ENCODE measurements around the gene GRB7.
"Not testable (repeated sequence)": the region's sequence is repeated elsewhere in the genome, so short reads cannot be mapped to it uniquely, and the experiment has no call there.

Gene GRB7

DNA sequence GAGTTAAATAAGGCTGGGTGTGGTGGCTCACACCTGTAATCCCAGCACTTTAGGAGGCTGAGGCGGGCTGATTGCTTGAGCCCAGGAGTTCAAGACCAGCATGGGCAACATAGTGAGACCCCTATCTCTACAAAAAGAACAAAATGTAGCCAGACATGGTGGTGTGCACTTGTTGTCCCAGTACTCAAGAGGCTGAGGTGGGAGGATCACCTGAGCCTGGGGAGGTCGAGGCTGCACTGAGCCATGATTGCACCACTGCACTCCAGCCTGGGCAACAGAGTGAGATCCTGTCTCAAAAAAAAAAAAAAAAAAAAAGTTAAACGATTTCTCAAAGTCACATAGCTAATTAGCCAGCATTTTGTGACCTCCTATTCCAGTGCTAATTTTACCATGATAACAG is 26.4 kb downstream of the GRB7 start:
- in situ Hi-C loops (cut with MboI; ENCODE audit: low sequenced_read_pairs) = not testable (repeated sequence)

DNA sequence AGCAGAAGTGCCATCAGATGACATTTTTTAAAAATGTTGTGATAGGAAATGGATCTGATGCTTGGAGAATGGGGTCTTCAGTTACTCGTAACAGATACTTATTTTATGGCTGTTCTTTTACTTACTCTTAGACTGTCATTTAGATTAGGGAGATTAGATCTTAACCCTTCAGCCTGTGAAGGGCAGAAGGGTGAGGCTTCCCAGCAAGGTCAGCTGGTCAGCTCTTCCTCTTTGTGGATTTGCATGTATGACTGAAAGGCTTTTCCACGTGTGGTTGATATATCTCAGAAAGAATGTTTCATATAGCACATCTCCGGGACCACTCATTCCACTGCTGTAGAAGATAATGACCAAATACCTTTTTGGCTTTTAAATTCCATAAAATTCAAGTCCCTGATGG is 27.4 kb downstream of the GRB7 start:
- in situ Hi-C loops (cut with MboI; ENCODE audit: low sequenced_read_pairs) = no loop called here

DNA sequence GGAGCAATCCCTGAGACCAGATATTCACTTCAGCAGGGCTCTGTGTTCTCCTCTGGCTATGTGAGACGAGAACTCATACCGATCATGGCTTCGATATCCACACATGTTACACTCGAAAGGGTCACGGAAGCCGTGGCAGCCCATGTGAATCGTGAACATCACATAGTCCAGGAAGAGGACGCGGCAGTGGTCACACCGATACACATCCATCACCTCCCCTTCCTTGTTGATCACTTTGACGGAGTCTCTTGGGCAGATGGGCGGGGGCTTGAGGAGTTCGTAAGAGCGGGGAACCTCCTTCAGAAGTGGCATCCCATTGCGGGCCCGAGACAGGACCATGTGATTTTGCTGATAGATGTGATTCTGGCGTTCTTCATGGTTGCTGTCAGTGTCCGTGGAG is 28.0 kb downstream of the GRB7 start:
- in situ Hi-C loops (cut with MboI; ENCODE audit: low sequenced_read_pairs) = no loop called here

DNA sequence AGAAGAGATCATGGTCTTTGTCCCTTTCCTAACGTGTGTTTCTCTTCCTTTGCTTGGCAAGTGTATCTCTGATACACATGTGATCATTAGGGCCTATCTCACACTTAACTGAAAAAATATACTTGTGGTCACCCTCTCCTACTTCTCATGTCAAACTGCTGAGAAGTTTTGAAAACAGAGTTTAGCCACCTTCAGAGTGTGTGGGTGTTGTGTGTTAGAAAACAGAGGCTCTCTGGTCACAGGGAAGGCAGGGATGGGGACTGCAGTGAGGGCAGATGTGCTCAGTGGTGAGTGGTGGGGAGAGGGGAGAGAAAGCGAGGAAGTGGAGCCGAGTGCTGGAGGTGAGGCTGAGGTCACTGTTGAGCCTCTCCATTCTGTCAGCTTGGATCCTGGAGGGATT is 29.4 kb downstream of the GRB7 start:
- in situ Hi-C loops (cut with MboI; ENCODE audit: low sequenced_read_pairs) = no loop called here

DNA sequence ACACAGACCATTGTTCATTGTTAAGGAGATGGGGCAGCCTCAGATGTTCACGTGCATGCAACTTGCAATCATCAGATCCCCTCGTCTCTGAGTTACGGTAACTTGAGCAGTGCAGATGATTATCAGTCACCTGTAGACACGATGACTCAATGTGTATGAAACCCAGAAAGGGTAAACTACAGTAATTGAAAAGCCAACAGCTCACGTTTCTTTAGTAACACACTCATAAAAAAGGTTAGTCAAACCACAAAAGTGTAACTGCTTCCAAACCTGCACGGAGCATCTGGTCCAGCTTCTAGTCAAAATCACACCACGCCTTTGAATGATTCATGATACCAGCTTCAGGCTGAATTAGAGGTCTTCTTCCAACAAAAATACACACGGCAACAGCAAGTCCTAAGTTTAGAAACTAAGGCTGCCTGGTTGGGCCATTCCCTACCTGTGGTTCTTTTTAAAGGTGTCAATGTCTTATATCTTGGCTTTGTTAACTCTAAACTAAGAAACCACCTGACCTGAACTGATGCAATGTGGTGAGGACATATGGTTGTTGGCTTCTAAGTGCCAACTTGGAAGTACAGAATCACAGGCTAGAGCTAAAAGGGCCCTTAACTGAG is 32.3 kb downstream of the GRB7 start:
- in situ Hi-C loops (cut with MboI; ENCODE audit: low sequenced_read_pairs) = no loop called here

DNA sequence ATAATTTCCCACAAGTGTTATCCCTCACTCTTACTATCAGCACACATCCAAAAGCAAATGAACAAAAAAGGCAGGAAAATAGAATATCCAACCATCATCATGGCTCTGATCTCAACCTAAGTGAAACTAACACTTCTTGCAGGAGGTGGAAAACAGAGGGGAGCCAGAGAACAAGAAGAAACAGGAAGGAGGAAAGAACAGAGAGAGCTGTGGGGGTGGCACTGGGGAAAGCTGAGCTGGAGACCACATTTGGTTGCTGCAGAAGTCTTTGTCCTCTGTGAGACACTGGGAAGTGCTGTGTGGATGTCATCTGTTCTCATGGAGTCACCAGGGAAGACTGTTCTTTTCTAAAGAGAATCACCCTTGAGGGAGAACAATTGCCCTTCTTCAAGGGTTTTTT is 34.7 kb downstream of the GRB7 start:
- in situ Hi-C loops (cut with MboI; ENCODE audit: low sequenced_read_pairs) = no loop called here

DNA sequence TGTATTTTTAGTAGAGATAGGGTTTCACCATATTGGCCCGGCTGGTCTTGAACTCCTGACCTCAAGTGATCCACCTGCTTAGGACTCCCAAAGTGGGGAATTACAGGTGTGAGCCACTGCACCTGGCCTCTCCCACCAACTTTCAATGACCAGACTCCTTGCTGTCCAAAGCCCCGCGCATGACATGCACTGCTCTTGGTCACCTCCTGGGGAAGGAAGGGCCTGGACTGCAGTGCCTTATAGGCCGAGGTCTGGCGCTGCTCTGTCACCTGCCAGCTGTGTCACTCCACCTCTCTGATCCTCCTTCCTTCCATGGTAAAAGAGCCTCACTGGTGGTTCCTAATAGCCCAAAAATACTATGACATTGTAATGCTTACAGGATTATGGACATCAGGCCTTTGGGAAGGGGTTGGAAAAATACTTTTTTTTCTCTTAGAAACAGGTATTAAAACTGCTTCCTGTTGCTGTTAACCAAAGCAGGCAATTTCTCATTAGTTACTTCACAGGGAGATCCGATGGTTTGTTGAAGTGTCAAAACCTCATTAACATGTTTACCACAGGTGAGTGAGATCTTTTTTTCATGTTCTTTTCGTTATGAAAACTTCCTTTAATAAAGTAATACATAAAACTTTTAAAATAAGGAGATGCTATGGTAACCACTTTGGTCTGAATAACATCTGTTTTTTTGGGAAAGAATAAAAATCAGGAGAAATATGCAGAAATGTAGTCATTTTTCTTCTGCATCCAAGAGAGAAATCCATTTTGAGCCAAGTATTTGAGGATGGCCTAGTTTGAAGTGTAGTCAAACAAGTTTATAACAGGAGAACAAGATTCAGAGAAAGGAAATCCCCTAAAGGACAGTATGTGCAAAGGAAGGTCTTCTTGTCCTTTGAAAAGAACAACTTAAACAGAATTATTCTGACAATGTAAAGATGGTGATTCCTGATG is 35.5 kb downstream of the GRB7 start:
- in situ Hi-C loops (cut with MboI; ENCODE audit: low sequenced_read_pairs) = no loop called here

DNA sequence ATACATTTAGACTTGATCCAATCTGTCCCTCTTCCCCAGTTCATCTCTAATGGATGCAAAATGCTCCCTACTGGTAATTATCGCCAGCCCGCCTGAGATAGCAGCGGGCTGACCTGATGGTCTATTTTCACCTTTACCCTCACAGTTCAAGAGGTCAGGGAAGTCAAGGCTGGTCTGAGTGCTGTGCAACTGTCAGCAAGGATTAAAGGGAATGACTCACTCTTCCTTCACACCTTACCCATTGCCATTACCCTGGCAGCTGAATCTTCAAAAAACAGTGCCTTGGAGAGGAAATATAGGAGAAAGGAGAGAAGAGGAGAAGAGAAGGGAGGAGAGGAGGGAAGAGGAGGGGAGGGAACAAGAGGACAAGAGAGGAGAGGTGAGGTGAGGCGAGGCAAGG is 36.3 kb downstream of the GRB7 start:
- in situ Hi-C loops (cut with MboI; ENCODE audit: low sequenced_read_pairs) = no loop called here

DNA sequence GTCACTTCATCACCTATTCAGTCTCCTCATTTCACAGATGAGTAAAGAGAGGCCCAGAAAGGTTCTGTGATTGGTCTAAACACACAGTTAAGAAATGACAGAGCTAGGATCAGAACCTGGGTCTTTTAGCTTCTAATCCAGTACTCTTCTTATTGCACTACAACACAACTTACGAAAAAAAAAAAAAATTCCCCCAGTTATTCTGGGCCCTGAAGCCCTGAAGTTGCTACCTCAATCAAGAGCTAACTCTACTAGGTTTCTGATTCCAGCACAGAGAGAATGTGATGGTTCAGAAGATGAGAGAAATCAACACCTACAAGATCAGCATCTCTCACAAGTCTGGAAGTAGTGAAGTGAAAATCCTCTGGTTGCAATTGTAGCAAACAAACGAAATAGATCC is 37.3 kb downstream of the GRB7 start:
- in situ Hi-C loops (cut with MboI; ENCODE audit: low sequenced_read_pairs) = no loop called here

DNA sequence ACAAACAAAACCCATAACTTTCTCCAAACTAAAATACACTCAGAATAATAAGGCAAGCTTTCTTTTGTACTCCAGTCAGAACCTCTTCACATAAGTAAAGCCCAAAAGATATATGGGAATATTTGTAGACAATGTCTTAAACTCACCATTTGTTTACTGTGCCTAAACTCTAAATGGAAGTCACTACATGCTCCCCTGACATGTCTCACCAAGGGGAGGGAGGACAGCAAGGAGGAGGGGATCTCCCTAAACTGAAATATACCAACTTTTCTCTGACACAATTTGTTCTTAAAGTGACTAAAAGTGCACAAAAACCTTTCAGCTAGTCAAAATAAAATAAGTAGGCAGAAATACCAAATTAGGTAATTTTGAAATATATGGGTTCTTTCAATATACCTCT is 38.5 kb downstream of the GRB7 start:
- in situ Hi-C loops (cut with MboI; ENCODE audit: low sequenced_read_pairs) = no loop called here

DNA sequence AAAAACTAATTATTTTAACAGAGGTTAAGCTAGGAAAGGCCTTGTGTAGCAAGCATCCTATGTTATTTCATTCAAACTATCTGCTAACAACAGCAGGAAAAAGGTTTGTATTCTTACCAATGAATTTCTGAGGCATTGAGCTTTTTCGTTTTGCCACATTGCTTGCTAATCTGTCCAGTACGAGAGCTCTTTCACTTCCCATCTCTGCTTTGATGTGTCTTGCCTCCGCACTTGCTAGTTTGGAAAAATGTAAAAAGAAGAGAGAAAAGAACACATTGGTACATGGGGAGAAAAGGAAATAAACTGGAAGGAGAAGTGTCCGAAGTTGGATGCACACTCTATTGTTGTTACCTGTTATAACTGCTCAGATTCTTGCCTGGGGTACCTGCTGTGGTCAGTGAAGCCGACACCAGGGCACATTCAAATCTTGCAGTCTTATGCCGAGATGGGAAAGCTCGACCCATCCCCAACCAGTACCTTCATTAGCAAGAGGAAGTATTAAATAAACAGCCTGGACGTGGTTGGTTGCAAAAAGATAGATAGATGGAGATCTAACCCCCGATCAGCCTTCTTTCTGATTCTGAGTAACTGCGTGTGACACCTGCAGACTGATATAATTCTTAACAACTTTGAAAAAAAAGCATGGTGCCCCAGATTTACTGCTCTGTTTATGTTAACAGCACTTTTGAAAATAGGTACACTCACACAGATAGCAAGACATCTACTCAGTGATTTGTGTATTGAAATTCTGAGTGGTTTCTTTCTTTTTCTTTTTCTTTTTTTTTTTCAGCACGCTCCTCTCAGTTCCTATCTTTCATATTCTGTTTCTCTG is 40.0 kb downstream of the GRB7 start:
- in situ Hi-C loops (cut with MboI; ENCODE audit: low sequenced_read_pairs) = no loop called here

DNA sequence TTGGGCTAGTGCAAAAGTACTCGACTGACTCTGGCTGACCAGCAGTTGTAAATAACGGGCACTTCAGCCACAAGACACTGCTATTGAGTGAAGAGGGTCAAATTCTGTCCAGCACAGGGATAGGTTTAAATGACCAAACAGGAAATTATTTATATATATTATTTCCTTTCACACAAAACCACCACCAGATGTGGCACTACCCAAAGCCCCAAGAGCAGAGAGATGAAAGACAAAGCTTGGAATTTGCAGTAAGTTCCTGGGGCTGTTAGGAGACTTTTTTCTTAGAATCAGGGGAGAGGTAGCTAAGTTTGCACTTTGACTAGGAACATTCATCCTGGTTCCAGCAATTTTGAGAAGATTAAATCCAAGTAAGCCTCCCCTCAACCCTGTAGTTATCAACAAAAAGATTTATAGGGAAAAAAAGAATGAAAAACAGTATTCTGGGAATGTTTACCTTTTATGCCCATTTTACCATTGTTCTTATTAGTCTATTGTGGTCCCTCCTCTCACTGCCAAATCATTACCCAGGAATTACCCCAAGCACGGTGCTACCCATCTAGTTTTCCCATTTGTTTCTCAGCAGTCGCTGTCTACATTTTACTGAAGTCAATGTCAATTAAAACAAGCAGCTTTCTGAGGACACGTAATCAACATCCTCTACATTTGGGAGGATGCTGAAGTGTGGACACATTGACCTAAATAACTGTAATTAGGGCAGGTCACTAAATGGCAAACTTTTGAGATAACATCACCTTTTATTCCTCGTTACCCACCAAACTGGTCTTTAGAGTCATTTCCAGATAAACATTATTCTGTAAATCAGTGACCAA is 43.5 kb downstream of the GRB7 start:
- in situ Hi-C loops (cut with MboI; ENCODE audit: low sequenced_read_pairs) = no loop called here

DNA sequence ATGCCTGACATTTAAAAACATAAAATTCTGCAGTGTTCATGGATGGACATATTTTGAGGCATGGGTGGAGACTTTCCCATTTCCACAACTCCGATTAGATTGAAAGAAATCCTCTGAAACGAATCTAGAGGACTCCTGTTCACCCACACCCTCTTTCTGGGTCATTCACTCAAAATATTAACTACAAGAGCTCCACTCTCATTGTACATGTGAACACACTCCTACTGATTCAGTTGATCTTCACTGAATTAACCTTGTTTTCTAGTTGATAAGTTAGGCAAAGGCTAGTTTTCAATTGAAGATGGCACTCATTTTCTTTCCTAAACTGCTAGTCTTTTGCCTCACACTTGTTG is 44.1 kb downstream of the GRB7 start:
- in situ Hi-C loops (cut with MboI; ENCODE audit: low sequenced_read_pairs) = no loop called here

DNA sequence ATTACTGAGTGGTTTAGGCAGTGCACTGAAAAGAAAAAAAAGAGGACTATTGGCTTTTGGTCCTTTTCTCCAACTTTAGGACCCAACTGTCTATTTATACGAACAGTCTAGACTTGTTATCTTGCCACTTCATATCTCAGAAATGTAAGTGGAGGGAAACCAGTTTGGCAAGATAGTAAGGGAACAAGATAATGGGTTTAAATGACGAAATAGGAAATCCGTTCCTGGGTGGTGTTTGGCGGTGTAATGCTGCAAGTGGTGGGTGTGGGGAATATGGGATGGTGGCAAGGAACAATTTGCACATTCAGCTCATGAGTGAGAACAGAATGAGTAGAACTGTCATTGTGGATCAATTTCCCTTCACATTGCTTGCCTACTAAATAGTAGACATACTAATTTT is 44.7 kb downstream of the GRB7 start:
- in situ Hi-C loops (cut with MboI; ENCODE audit: low sequenced_read_pairs) = no loop called here

DNA sequence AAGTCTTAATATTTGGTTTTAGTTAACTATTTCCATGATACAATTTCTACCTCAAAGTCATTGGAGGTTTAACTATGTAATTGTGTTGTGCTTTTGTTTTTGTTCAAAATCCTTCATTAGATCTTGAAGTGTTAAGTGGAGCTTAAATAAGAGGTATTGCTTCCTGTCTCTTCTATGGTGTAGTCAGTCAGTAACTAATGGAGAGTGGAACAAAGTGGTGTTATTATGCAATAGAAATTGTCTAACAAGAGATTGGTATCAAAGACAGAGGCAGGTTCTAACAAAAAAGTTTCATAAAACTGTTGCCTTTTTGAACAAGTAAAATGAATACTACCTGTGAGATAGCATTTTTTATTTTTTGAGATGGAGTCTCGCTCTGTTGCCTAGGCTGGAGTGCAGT is 45.2 kb downstream of the GRB7 start:
- in situ Hi-C loops (cut with MboI; ENCODE audit: low sequenced_read_pairs) = no loop called here

DNA sequence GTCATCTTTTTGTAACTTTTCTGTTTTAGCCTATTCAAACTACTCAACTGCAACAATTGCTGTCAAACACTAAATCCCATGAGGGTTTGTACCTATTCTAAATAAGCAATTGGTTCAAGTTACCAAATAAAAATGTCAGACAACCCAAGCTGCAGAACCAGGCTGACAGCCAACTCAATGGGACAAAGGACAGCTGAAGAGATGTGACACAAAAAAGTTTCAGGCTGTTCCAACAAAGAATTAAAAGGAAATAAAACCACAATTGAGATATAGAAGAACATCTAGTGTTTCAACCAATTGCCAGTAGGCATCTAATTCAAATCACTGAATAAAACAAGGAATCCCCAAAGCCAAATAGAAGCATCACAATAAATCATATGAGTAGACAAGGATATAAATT is 49.3 kb downstream of the GRB7 start:
- in situ Hi-C loops (cut with MboI; ENCODE audit: low sequenced_read_pairs) = no loop called here

DNA sequence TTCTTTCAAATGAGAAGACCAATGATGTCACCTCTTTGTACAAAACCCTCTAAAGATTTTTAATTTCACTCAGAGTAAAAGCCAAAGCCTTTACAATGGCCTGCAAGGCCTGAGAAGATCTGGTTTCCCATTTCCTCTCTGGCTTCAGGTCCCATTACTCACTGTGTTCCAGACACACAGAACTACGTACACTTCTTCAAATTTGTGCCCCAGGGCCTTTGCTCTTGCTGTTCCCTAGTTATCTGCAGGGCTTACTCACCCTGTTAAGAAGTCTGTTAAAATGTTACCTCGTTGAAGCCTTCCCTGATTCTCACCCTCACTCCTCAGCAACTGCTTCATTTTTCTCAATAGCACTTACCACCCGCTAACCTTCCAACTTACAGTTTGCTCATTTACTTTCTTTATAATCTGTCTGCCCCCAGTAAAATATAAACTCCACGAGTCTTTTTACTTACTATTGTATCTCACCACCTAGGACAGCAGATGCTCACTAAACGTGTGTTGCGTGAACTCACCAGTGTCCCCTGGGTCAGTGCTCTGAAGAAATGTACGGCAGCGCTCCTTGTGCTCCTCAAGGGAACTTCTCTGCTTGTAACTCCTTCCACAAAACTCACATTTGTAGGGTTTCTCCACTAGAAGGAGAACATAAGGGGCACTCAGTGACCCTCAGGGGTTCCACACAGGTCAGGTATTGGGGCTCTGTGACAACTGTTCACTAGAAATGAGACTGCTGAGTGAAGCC is 50.2 kb downstream of the GRB7 start:
- in situ Hi-C loops (cut with MboI; ENCODE audit: low sequenced_read_pairs) = no loop called here

DNA sequence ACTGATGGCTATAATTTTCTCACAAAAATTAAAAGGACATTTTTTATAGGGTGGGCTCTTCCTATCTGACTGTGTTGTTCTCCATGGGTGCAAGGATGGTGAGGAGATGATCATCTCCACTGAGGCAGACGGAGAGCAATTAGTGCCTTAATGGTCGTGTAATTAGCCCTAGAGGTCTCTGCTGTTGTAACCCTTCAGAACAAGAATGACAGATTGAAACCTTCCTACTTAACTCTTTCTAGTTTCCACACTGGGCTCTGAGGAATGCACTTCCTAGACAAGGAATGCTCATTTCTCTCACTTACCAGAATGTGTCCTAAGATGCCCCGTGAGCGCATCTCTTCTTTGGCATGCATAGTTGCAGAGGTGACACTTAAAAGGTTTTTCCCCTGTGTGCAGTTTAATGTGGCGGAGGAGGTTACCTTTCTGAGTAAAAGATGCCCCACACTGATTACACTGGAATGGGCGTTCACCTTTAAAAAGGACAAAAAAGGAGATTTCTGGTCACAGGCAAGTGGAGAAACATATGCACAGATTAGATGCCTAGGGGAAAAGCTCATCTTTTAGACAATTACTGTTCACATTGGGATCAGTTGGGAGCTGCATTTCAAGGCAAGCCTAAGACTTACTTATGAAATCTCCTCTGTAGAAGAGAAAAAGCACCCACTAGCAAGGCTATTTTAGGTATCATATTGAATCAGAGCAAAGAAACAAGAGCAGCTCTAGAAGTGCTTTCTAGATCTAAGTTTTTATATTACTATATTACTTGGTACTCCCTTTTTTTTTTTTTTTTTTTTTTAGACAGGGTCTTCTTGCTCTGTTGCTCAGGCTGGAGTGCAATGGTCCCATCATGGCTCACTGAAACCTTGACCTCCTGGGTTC is 53.6 kb downstream of the GRB7 start:
- in situ Hi-C loops (cut with MboI; ENCODE audit: low sequenced_read_pairs) = no loop called here

DNA sequence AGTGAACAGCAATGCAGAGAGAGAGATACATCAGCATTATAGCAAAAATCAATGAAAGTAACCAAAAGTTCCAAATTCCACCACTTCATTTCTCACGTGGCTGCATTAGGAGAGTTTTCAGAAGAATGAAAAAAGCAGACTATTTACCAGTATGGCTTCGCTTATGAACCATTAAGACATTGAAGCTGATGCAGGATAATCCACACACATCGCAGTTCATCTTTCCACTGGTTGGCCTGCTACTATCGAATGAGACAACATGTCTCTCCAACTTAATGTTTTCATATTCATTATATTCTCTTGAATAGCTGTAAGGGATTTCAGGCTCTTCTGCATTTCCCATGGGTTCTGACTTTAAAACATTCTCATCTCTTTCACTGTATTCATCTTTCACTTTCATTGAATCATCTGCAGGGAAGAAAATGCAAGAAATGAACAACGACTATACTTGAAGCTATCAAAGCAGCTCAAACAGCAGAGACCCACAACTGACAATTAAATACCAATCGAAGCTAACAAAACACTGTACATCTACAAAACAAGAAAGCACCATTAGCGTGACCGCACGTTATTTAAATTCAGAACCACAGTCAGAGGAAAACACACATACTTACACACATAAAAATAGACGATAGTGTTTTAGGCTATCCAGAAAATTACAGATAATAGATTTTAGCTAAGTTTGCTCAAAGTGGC is 54.9 kb downstream of the GRB7 start:
- in situ Hi-C loops (cut with MboI; ENCODE audit: low sequenced_read_pairs) = no loop called here
